ENCODE measurements around the gene PGBD1.

- TF ChIP-seq, protein P1, sequence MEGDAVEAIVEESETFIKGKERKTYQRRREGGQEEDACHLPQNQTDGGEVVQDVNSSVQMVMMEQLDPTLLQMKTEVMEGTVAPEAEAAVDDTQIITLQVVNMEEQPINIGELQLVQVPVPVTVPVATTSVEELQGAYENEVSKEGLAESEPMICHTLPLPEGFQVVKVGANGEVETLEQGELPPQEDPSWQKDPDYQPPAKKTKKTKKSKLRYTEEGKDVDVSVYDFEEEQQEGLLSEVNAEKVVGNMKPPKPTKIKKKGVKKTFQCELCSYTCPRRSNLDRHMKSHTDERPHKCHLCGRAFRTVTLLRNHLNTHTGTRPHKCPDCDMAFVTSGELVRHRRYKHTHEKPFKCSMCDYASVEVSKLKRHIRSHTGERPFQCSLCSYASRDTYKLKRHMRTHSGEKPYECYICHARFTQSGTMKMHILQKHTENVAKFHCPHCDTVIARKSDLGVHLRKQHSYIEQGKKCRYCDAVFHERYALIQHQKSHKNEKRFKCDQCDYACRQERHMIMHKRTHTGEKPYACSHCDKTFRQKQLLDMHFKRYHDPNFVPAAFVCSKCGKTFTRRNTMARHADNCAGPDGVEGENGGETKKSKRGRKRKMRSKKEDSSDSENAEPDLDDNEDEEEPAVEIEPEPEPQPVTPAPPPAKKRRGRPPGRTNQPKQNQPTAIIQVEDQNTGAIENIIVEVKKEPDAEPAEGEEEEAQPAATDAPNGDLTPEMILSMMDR (IDR thresholded peaks at IDR 0.05; ENCODE audit: low read depth, low read length), result no peak
- TF ChIP-seq EZH2phosphoT487 (IDR thresholded peaks at IDR 0.05; ENCODE audit: low read depth), result no peak
Observed at GRCh38 chr6:28349892-28350737, 68.7 kb downstream of the PGBD1 start, which contains the start of gene ZKSCAN3.
